Measurements from ENCODE around the gene TMEM272. TPM values are rescaled to one million over a fixed set of nuclear protein-coding genes. Genes with fewer than 3 reads are reported as not detected.

The TMEM272 gene
- polyA plus RNA-seq, 1 of the 3 experiments (the other 2 are of a cell fraction) = not detected

GRCh38 chr13:51776179-51776578, 68.8 kb downstream of the TMEM272 start:
- Histone ChIP-seq H2AFZ (ENCODE audit: low read depth) (no peak overlapping the region), H3F3A (replicated peaks; ENCODE audit: insufficient read depth) (no peaks in the 10 kb centered on the region), H3K9me2 (no peaks in the 10 kb centered on the region), H3K79me2 (ENCODE audit: insufficient read depth) (no peaks in the 10 kb centered on the region), H3K27me3 (ENCODE audit: insufficient read depth) (no peaks in the 10 kb centered on the region), H3K9ac (no peak overlapping the region), H3K4me3 (ENCODE audit: low read depth in 2 of 2, low read length in 1 of 2) (no peak overlapping the region), H4K20me1 (ENCODE audit: insufficient read depth) (no peaks in the 10 kb centered on the region), H3K4me1 (ENCODE audit: control insufficient read depth in 1 of 2, insufficient read depth in 2 of 2, low read depth in 1 of 2, low read length in 1 of 2) (peaks cover 0 to 4% of the 10 kb centered on the region in 2 experiments; a peak in 1 of 4 replicates), H3K36me3 (replicated peaks in 1 of 2; ENCODE audit: control insufficient read depth in 1 of 2, insufficient read depth in 2 of 2, low read length in 1 of 2) (no peaks in the 10 kb centered on the region), H3K27ac (ENCODE audit: low read depth in 2 of 2, low read length in 1 of 2) (no peak overlapping the region), H3K4me2 (no peak overlapping the region), H3K9me3 (no peaks in the 10 kb centered on the region)
- no peak for DNase-seq
- ChIA-PET CTCF (no interaction called here), POLR2A (no interaction called here)
- WGBS (ENCODE audit: low lambda C conversion rate) = 87% methylated on average over 7 of the region's 7 CpGs
- TF ChIP-seq, protein P1, sequence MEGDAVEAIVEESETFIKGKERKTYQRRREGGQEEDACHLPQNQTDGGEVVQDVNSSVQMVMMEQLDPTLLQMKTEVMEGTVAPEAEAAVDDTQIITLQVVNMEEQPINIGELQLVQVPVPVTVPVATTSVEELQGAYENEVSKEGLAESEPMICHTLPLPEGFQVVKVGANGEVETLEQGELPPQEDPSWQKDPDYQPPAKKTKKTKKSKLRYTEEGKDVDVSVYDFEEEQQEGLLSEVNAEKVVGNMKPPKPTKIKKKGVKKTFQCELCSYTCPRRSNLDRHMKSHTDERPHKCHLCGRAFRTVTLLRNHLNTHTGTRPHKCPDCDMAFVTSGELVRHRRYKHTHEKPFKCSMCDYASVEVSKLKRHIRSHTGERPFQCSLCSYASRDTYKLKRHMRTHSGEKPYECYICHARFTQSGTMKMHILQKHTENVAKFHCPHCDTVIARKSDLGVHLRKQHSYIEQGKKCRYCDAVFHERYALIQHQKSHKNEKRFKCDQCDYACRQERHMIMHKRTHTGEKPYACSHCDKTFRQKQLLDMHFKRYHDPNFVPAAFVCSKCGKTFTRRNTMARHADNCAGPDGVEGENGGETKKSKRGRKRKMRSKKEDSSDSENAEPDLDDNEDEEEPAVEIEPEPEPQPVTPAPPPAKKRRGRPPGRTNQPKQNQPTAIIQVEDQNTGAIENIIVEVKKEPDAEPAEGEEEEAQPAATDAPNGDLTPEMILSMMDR (IDR thresholded peaks at IDR 0.05) = no peak
- TF ChIP-seq GABPA (IDR thresholded peaks at IDR 0.05; ENCODE audit: low read depth) = no peak
- no peak for TF ChIP-seq TEAD4 (IDR thresholded peaks at IDR 0.05; ENCODE audit: borderline replicate concordance, insufficient read depth)
- TF ChIP-seq MAX (IDR thresholded peaks at IDR 0.05; ENCODE audit: low read depth) = no peak
- TF ChIP-seq, protein P2, sequence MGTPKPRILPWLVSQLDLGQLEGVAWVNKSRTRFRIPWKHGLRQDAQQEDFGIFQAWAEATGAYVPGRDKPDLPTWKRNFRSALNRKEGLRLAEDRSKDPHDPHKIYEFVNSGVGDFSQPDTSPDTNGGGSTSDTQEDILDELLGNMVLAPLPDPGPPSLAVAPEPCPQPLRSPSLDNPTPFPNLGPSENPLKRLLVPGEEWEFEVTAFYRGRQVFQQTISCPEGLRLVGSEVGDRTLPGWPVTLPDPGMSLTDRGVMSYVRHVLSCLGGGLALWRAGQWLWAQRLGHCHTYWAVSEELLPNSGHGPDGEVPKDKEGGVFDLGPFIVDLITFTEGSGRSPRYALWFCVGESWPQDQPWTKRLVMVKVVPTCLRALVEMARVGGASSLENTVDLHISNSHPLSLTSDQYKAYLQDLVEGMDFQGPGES (IDR thresholded peaks at IDR 0.05; ENCODE audit: low read depth, low read length) = no peak
- TF ChIP-seq, protein P3, sequence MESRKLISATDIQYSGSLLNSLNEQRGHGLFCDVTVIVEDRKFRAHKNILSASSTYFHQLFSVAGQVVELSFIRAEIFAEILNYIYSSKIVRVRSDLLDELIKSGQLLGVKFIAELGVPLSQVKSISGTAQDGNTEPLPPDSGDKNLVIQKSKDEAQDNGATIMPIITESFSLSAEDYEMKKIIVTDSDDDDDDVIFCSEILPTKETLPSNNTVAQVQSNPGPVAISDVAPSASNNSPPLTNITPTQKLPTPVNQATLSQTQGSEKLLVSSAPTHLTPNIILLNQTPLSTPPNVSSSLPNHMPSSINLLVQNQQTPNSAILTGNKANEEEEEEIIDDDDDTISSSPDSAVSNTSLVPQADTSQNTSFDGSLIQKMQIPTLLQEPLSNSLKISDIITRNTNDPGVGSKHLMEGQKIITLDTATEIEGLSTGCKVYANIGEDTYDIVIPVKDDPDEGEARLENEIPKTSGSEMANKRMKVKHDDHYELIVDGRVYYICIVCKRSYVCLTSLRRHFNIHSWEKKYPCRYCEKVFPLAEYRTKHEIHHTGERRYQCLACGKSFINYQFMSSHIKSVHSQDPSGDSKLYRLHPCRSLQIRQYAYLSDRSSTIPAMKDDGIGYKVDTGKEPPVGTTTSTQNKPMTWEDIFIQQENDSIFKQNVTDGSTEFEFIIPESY (IDR thresholded peaks at IDR 0.05; ENCODE audit: borderline replicate concordance, low read depth) = no peak
- no peak for TF ChIP-seq EZH2phosphoT487 (IDR thresholded peaks at IDR 0.05; ENCODE audit: borderline replicate concordance, low read depth)
- no peak for TF ChIP-seq EP300 (IDR thresholded peaks at IDR 0.05; ENCODE audit: borderline replicate concordance in 1 of 2, low read depth in 1 of 2, low read length in 1 of 2)

- Histone ChIP-seq H3K27me3 (ENCODE audit: insufficient read depth) (no peaks in the 10 kb centered on the region), H3K36me3 (replicated peaks in 1 of 2; ENCODE audit: control insufficient read depth in 1 of 2, insufficient read depth in 2 of 2, low read length in 1 of 2) (no peaks in the 10 kb centered on the region), H3K4me2 (no peak overlapping the region), H3K79me2 (ENCODE audit: insufficient read depth) (no peaks in the 10 kb centered on the region), H2AFZ (ENCODE audit: low read depth) (no peak overlapping the region), H3F3A (replicated peaks; ENCODE audit: insufficient read depth) (no peaks in the 10 kb centered on the region), H4K20me1 (ENCODE audit: insufficient read depth) (no peaks in the 10 kb centered on the region), H3K4me3 (ENCODE audit: low read depth in 2 of 2, low read length in 1 of 2) (no peak overlapping the region), H3K4me1 (ENCODE audit: control insufficient read depth in 1 of 2, insufficient read depth in 2 of 2, low read depth in 1 of 2, low read length in 1 of 2) (peaks cover 0 to 7% of the 10 kb centered on the region in 2 experiments; a peak in 1 of 4 replicates), H3K27ac (ENCODE audit: low read depth in 2 of 2, low read length in 1 of 2) (no peak overlapping the region), H3K9me3 (no peaks in the 10 kb centered on the region), H3K9me2 (no peaks in the 10 kb centered on the region), H3K9ac (no peak overlapping the region)
- ChIA-PET CTCF (interaction anchor here (4.0 kb wide), 1 partner anchor 24 kb away, joined by 22 read pairs; no protein-coding TSS in a partner anchor), POLR2A (no interaction called here)
- DNase-seq = no peak
- 92% methylated on average over 8 of the region's 11 CpGs for WGBS (ENCODE audit: low lambda C conversion rate)
- TF ChIP-seq TCF12 (IDR thresholded peaks at IDR 0.05) = no peak
- TF ChIP-seq, protein P4, sequence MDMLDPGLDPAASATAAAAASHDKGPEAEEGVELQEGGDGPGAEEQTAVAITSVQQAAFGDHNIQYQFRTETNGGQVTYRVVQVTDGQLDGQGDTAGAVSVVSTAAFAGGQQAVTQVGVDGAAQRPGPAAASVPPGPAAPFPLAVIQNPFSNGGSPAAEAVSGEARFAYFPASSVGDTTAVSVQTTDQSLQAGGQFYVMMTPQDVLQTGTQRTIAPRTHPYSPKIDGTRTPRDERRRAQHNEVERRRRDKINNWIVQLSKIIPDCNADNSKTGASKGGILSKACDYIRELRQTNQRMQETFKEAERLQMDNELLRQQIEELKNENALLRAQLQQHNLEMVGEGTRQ (IDR thresholded peaks at IDR 0.05; ENCODE audit: borderline replicate concordance, low read depth, low read length) = no peak
- TF ChIP-seq NFIC (IDR thresholded peaks at IDR 0.05; ENCODE audit: borderline replicate concordance) = no peak
- no peak for TF ChIP-seq TEAD4 (IDR thresholded peaks at IDR 0.05; ENCODE audit: borderline replicate concordance, insufficient read depth)
- no peak for TF ChIP-seq EP300 (IDR thresholded peaks at IDR 0.05; ENCODE audit: borderline replicate concordance in 1 of 2, low read depth in 1 of 2, low read length in 1 of 2)
- TF ChIP-seq NRF1 (IDR thresholded peaks at IDR 0.05; ENCODE audit: low read depth, low read length) = no peak
- no peak for TF ChIP-seq FOXM1 (IDR thresholded peaks at IDR 0.05; ENCODE audit: low read depth)
- TF ChIP-seq POLR2AphosphoS5 (IDR thresholded peaks at IDR 0.05; ENCODE audit: low read depth, low read length) = no peak
- no peak for TF ChIP-seq RXRA (IDR thresholded peaks at IDR 0.05; ENCODE audit: borderline replicate concordance, low read depth)
- no peak for TF ChIP-seq RAD21 (IDR thresholded peaks at IDR 0.05; ENCODE audit: low read length)
- TF ChIP-seq GATA2 (CRISPR knock-in tag; IDR thresholded peaks at IDR 0.05) = no peak
- TF ChIP-seq TAF1 (IDR thresholded peaks at IDR 0.05; ENCODE audit: borderline replicate concordance, low read depth, low read length) = no peak
- TF ChIP-seq FOSL2 (IDR thresholded peaks at IDR 0.05; ENCODE audit: borderline replicate concordance, low read depth) = no peak
These were observed 71.5 kb downstream of the TMEM272 start for GRCh38 chr13:51773515-51773914.

Data from SK-N-SH (cell line).